HG02642 (cell line): Measurements from ENCODE around the gene PANK1.
"Not testable (repeated sequence)": the region's sequence is repeated elsewhere in the genome, so short reads cannot be mapped to it uniquely, and the experiment has no call there.

Experiments
- ATAC-seq: cut with Tn5 transposase; IDR thresholded peaks from one replicate; pipeline ENCODE4 v1.9.1; 2021; ENCODE audit warnings: mild to moderate bottlenecking; ENCODE audit not compliant: unreplicated experiment, poor library complexity

Gene PANK1

GRCh38 chr10:89622151-89622550 is 22.9 kb downstream of the PANK1 start:
- no peak for ATAC-seq

GRCh38 chr10:89621438-89621837 is 23.6 kb downstream of the PANK1 start:
- no peak for ATAC-seq

- not testable (repeated sequence) for ATAC-seq
These were observed 24.7 kb downstream of the PANK1 start for GRCh38 chr10:89620296-89620695.

GRCh38 chr10:89615824-89616223 is 29.2 kb downstream of the PANK1 start:
- no peak for ATAC-seq

DNA sequence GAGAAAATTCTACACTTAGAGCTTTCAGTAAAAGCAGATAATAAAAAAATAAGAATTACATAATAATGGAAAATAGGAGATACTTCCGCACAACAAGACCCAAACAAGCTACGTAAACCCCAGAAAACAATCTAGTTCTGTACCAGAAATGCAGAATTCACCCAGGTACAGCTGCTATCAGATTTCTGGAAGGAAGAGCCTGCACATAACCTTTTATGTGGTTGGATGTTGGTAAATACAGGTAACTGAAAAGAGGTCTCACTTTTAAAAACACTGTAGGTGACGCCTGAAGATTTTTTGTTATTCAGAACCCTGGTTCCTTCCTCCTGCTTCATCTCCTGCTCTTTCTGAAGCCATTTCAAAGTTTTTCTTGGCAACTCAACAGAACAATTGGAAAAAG is 29.9 kb downstream of the PANK1 start:
- ATAC-seq, result no peak

GRCh38 chr10:89613582-89613981 is 31.5 kb downstream of the PANK1 start:
- no peak for ATAC-seq

- ATAC-seq, result no peak
These were observed 33.8 kb downstream of the PANK1 start for GRCh38 chr10:89611282-89611681.

GRCh38 chr10:89609833-89610346 is 35.2 kb downstream of the PANK1 start:
- ATAC-seq, result peak; percentile 95

- ATAC-seq, result no peak
These were observed 40.8 kb downstream of the PANK1 start for GRCh38 chr10:89604200-89604599.

DNA sequence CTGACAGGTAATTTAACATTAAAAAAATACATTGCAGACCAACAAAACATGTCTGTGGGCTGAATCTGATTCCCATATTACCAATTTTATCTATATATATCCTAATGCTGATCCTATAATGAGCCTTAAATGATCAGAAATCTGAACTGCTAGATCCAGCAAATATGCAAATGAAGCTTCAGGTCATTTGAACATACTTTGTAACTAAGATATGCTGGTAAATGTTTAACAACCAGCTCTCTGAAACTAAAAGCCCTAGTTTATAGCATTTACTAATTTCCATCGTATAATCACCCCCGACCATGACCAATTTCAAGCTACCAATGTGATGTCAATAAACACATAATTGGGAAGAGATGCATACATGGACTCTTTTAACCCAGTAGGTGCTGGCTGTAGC is 42.1 kb downstream of the PANK1 start:
- ATAC-seq, result no peak

DNA sequence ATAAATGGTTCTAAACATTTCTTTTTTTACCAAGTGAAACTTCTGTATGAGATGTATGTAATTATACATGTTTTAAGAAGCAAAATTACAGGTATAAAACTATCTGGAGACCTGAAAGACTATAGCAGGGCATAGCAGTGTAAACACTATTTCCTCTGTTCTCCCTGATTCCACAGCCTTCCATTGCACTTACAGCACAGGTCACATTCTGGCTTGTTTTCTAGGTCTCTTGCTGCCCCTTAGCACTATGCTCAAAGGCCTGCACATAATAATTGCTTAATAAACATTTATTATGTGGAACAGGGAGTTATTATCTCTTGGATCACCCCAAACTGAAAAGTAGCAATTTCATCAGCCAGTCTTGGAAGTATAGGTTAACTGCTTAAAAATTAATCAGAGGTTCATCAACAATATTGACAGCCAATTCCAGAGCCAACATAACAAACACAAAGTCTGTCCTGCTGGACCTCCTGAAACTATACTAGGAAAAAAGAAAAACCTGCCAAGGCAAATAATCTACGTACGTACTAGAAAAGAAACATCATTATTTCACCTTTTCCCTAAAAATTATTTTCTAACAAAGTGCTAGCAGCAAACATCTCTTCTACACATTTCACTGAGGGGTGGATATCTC is 43.2 kb downstream of the PANK1 start:
- no peak for ATAC-seq

- no peak for ATAC-seq
These were observed 45.0 kb downstream of the PANK1 start for GRCh38 chr10:89600041-89600440.

DNA sequence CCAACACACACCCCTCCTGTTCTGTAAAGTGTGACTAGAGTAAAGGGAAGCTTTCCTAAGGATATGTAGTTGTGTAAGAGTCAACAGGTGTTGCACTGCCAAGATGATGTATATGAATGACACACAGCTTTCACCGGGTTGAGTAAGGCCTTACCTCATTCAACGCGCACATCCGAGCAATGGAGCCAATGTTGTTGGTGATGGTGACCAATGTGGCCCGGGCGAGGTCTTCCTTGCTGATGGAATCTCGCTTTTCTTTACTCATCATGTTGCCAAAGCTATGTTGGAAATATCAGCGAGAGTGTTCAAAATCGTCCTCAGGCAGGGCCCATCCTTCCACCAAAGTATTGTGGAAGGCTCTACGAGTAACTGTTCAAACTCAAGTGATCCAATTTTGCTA is 52.0 kb downstream of the PANK1 start:
- ATAC-seq, result no peak

GRCh38 chr10:89592539-89592938 is 52.5 kb downstream of the PANK1 start:
- no peak for ATAC-seq

GRCh38 chr10:89591796-89592271 is 53.2 kb downstream of the PANK1 start:
- no peak for ATAC-seq

DNA sequence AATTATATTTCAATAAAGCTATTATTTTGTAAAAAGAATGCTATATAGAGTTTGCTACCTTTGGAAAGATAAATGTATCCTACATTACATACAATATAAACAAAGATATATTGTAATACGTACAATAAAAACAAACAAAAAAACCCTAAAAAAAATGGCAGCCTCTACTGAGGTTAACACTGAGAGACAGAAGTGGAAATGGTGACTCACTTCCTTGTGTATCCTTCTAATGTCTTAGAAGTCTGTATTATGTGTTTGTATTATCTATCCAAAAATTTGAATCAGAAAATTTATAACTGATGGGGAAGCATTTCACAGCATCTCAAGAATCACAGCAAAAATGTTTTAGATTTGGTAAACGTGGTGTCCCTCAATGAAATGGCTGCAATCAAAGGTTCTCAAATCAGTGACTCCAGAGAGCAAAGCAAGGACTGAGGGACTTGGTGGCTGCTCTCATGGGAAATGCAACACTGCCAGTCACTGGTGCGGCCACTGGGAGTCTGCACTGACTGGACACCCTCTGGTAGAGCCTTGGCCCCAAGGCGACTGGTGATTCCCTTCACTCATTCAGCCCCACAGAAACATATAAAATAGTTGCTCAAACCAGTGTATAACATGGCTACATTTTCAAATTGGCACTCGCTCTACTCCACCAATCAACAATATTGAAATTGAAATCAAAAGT is 53.8 kb downstream of the PANK1 start:
- no peak for ATAC-seq

- no peak for ATAC-seq
These were observed 54.7 kb downstream of the PANK1 start for GRCh38 chr10:89590326-89590725.

DNA sequence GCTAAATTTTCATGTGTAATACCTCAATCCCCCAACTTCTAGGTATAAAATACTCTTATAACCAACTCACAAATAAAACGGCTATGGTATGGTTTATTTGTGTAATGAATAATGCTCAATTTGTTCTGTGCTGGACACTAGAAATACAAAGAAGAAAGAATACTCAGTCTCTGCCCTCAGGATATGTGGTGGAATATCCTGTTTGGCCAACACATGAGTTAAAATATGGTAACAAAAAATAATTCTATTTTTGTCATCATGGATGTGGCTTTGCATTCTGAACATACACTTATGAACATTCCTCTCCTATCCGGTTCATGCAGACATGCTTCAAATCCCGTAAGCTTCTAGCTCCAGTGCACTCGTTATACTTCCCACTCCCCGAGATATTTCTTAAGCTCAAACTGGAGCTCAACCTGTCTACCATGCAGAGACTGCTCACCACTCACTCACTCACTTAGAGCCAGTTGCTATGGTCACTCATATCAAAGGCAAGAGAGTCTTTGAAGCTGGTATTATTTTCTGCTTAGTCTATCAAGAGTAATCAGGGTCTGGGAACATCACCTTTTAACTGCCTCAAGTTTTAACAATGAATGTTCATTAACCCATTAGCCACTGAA is 55.8 kb downstream of the PANK1 start:
- ATAC-seq, result no peak

GRCh38 chr10:89588671-89589070 is 56.4 kb downstream of the PANK1 start:
- no peak for ATAC-seq

DNA sequence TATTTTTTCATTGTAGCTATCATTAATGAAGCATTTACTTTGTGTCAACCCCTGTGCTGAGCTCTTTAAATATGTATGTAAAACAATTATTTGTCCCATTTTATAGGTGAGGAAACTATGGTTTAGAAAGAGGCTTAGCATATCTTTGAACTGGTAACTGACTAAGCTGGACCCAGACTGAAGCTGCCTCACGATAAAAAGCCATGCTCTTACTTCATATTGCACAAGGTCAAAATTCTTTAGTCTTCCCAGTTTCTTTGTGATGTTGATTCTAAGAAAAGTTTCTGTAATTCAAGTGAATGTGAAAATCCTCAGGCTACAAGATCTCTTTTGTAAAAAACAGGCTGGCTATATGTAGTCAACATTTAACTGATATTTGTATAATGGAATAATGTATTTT is 63.0 kb downstream of the PANK1 start:
- no peak for ATAC-seq

DNA sequence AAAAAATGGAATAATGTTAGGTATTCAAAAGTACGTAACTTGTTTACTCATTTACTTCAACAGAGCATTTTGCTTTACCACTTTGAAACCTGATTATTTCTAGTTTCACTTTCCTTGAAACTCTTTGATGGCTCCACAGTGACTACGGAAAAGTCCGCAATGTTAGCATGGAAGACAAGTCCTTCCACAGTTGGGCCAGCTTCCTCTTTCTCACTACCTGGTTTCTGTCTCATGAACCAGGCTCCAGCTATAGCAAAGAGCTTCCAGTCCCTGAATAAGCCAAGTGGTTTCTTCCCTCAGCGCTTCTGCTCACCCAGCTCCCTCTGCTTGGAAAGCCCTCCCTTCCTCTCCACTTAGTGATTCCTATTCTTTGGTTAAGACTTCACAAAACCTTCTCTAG is 64.8 kb downstream of the PANK1 start:
- no peak for ATAC-seq
